B cell (primary cell): ENCODE data around the gene ASIC1.

ENCODE experiments used
- CTCF ChIP-seq: fragments of 200-600 bp; IDR thresholded peaks from one replicate; pipeline ENCODE4 v1.8.0; 2022; ENCODE audit warnings: antibody characterized with exemption, mild to moderate bottlenecking
- EZH2 ChIP-seq: IDR thresholded peaks from 2 replicates; pipeline ENCODE4 v1.6.1; 2012; ENCODE audit warnings: borderline replicate concordance, low read depth, mild to moderate bottlenecking, moderate library complexity, low read length; ENCODE audit not compliant: insufficient read depth, poor library complexity, severe bottlenecking

DNA sequence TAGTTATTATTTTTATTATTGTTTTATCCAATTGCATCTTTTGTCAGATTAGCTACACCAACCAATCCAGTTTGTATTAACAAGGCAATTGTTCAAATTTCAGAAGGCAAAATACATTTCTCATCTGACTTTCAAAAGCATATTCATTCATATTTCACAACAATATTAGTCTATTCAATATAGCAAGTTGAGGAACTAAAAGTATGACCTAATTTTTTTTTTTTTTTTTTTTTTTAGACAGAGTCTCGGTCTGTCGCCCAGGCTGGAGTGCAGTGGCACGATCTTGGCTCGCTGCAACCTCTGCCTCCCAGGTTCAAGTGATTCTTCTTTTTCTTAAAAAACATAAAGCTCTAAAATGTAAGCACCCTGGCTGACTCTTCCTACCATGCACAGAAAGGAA lies 71.9 kb downstream of the ASIC1 start:
- TF ChIP-seq CTCF, result no peak
- no peak for TF ChIP-seq EZH2
